Germinal center (tissue), 1 donor: ENCODE data around the gene BSN.

Experiments used
- DNase-seq: peaks from one replicate; pipeline ENCODE4 v3.0.0; 2012; ENCODE audit warnings: mixed read lengths, low spot score

Gene BSN

GRCh38 chr3:49629451-49629850 lies 75.2 kb downstream of the BSN start:
- no peak for DNase-seq

- DNase-seq = no peak
Measured at GRCh38 chr3:49629866-49630265, 75.6 kb downstream of the BSN start.

GRCh38 chr3:49630784-49631183 lies 76.5 kb downstream of the BSN start:
- DNase-seq = no peak

- no peak for DNase-seq
Measured at GRCh38 chr3:49634736-49635135, 80.5 kb downstream of the BSN start.

- no peak for DNase-seq
Measured at GRCh38 chr3:49636883-49637609, 82.8 kb downstream of the BSN start.

GRCh38 chr3:49638445-49638844 lies 84.2 kb downstream of the BSN start:
- no peak for DNase-seq

GRCh38 chr3:49639551-49639950 lies 85.3 kb downstream of the BSN start:
- no peak for DNase-seq

- no peak for DNase-seq
Measured at GRCh38 chr3:49641292-49641691, 87.0 kb downstream of the BSN start.

GRCh38 chr3:49641921-49642707 lies 87.8 kb downstream of the BSN start:
- no peak for DNase-seq

GRCh38 chr3:49642708-49643145 lies 88.5 kb downstream of the BSN start:
- DNase-seq = no peak

GRCh38 chr3:49644684-49645083 lies 90.4 kb downstream of the BSN start:
- no peak for DNase-seq

GRCh38 chr3:49646236-49646635 lies 92.0 kb downstream of the BSN start:
- no peak for DNase-seq

GRCh38 chr3:49647741-49648140 lies 93.5 kb downstream of the BSN start:
- DNase-seq = no peak

GRCh38 chr3:49648354-49649019 lies 94.2 kb downstream of the BSN start:
- no peak for DNase-seq

GRCh38 chr3:49649576-49649975 lies 95.3 kb downstream of the BSN start:
- DNase-seq = no peak

GRCh38 chr3:49650177-49650576 lies 95.9 kb downstream of the BSN start:
- DNase-seq = no peak

GRCh38 chr3:49650637-49651036 lies 96.4 kb downstream of the BSN start:
- no peak for DNase-seq

- no peak for DNase-seq
Measured at GRCh38 chr3:49652218-49652902, 98.1 kb downstream of the BSN start.

- no peak for DNase-seq
Measured at GRCh38 chr3:49652903-49653415, 98.7 kb downstream of the BSN start.

- DNase-seq = no peak
Measured at GRCh38 chr3:49653621-49654020, 99.3 kb downstream of the BSN start.

- DNase-seq = no peak
Measured at GRCh38 chr3:49654176-49654825, 100.0 kb downstream of the BSN start.
